K562 (cell line): ENCODE results near the gene HTR4. TPM values are rescaled to one million over a fixed set of nuclear protein-coding genes. Genes with fewer than 3 reads are reported as not detected.

Source experiments
- ATAC-seq: fragments of 200-7000 bp; cut with Tn5 transposase; 3 replicates; pipeline ENCODE4 v1.9.1; 2020; ENCODE audit warnings: moderate library complexity
- BruUV-seq: library from RNA; stranded (reverse); fragments of 400-500 nt; replicated peaks from 2 replicates; lab custom pipeline; 2021; lab: Mats Ljungman, UMichigan
- CTCF ChIA-PET: fragments of 300-600 bp; formaldehyde crosslinking; extraction: SDS; loops from one replicate; lab custom pipeline; 2021; ENCODE audit warnings: low intra/inter-chr PET ratio; lab: Yijun Ruan, JAX
- POLR2A ChIA-PET: fragments of 300-600, 350-650 bp; sonication (Branson Sonifier 250); formaldehyde crosslinking; extraction: SDS; loops from one replicate; lab custom pipeline; 2021; ENCODE audit warnings: antibody characterized with exemption, inconsistent platforms; lab: Yijun Ruan, JAX
- DNase-seq, 4 experiments: peaks; one replicate each; pipeline versions ENCODE4 v3.0.0 to v3.0.0-alpha.2; 2011 to 2018; ENCODE audit warnings: low spot score in 3 of 4, mixed read lengths in 3 of 4; ENCODE audit errors: extremely low read depth in 1 of 4
- FAIRE-seq: peaks from 2 replicates; lab custom pipeline; 2011; peaks lifted over from hg19 to GRCh38; lab: Jason Lieb, UNC
- H2AFZ ChIP-seq: 2 replicates; pipeline ENCODE4 v1.6.0; 2011; ENCODE audit warnings: low read depth, low read length, control low read depth, inconsistent platforms
- H3K27ac ChIP-seq: fragments of 200-600 bp; 3 replicates; pipeline ENCODE4 v1.8.0; 2011; ENCODE audit warnings: low read depth, mild to moderate bottlenecking, control low read depth, inconsistent platforms, low read length, moderate library complexity, mixed read lengths; ENCODE audit errors: extremely low read depth
- H3K27me3 ChIP-seq, 2 experiments: fragments of 300-600 bp in 1 of 2; 2 replicates in 1 of 2; 3 replicates in 1 of 2; pipeline versions ENCODE4 v1.6.0 to v1.8.0; 2011; ENCODE audit warnings: inconsistent platforms in 2 of 2, low read length in 2 of 2, mild to moderate bottlenecking in 1 of 2, mixed read lengths in 1 of 2, moderate library complexity in 1 of 2; ENCODE audit not compliant: control insufficient read depth in 2 of 2, insufficient read depth in 2 of 2
- H3K36me3 ChIP-seq: fragments of 300-600 bp; 3 replicates; pipeline ENCODE4 v1.8.0; 2011; ENCODE audit warnings: mild to moderate bottlenecking, low read length, inconsistent platforms; ENCODE audit not compliant: control insufficient read depth, insufficient read depth
- H3K4me1 ChIP-seq, 2 experiments: fragments of 200-600 bp in 1 of 2; replicated peaks in 1 of 2; 2 replicates in 1 of 2; 3 replicates in 1 of 2; pipeline versions ENCODE4 v1.5.1 to v1.8.0; 2011; ENCODE audit warnings: inconsistent platforms in 2 of 2, low read length in 2 of 2, mild to moderate bottlenecking in 1 of 2, mixed read lengths in 1 of 2, moderate library complexity in 1 of 2; ENCODE audit not compliant: control insufficient read depth in 2 of 2, insufficient read depth in 2 of 2
- H3K4me2 ChIP-seq: 2 replicates; pipeline ENCODE4 v1.6.1; 2011; ENCODE audit warnings: low read length, control low read depth, inconsistent platforms, mixed read lengths; ENCODE audit not compliant: insufficient read depth
- H3K4me3 ChIP-seq: fragments of 200-600 bp; sonication (generic), shearing (Covaris generic); 2 replicates; pipeline ENCODE4 v1.5.1; 2016; ENCODE audit warnings: control low read depth, inconsistent platforms
- H3K79me2 ChIP-seq: fragments of 200-600 bp; 3 replicates; pipeline ENCODE4 v1.8.0; 2011; ENCODE audit warnings: low read length, inconsistent platforms; ENCODE audit not compliant: control insufficient read depth, insufficient read depth
- H3K9ac ChIP-seq, 2 experiments: 2 replicates each; pipeline versions ENCODE4 v1.6.0 to v1.6.1; 2011; ENCODE audit warnings: low read depth in 2 of 2, low read length in 2 of 2, control low read depth in 1 of 2, inconsistent platforms in 1 of 2, mild to moderate bottlenecking in 1 of 2, mixed read lengths in 1 of 2; ENCODE audit not compliant: insufficient read depth in 1 of 2
- H3K9me1 ChIP-seq: one replicate; pipeline ENCODE4 v1.6.0; 2011; ENCODE audit warnings: inconsistent platforms, mild to moderate bottlenecking, low read length, moderate library complexity; ENCODE audit not compliant: control insufficient read depth, insufficient read depth
- H3K9me3 ChIP-seq: replicated peaks from 2 replicates; pipeline ENCODE4 v1.5.1; 2011; ENCODE audit warnings: low read depth, low read length, inconsistent platforms; ENCODE audit not compliant: control insufficient read depth, insufficient read depth
- H4K20me1 ChIP-seq: replicated peaks from 2 replicates; pipeline ENCODE4 v1.6.1; 2011; ENCODE audit warnings: low read length, inconsistent platforms, mixed read lengths; ENCODE audit not compliant: control insufficient read depth, insufficient read depth
- ARID1B ChIP-seq: fragments of 450-650 bp; IDR thresholded peaks from 2 replicates; pipeline ENCODE4 v1.6.1; 2016; ENCODE audit warnings: antibody characterized with exemption, mild to moderate bottlenecking, inconsistent platforms
- ASH1L ChIP-seq: fragments of 450-650 bp; IDR thresholded peaks from 2 replicates; pipeline ENCODE4 v1.6.1; 2018; ENCODE audit warnings: borderline replicate concordance, mild to moderate bottlenecking, low read depth; ENCODE audit not compliant: partially characterized antibody
- CBFA2T2 ChIP-seq: fragments of 450-650 bp; conservative IDR thresholded peaks from 2 replicates; pipeline ENCODE4 v1.6.1; 2017; ENCODE audit warnings: mild to moderate bottlenecking
- CBFA2T3 ChIP-seq: fragments of 450-650 bp; IDR thresholded peaks from 2 replicates; pipeline ENCODE4 v1.6.1; 2017
- ERF ChIP-seq: fragments of 450-650 bp; formaldehyde crosslinking; IDR thresholded peaks from 2 replicates; pipeline ENCODE4 v1.4.0; 2020; ENCODE audit warnings: mild to moderate bottlenecking, mixed read lengths
- ESRRB ChIP-seq: fragments of 250-450 bp; sonication (Bioruptor Pico); IDR thresholded peaks from 2 replicates; pipeline ENCODE4 v1.5.0; 2020; ENCODE audit warnings: mild to moderate bottlenecking, moderate library complexity, borderline replicate concordance
- MCM2 ChIP-seq: fragments of 450-650 bp; IDR thresholded peaks from 2 replicates; pipeline ENCODE4 v1.6.1; 2017; ENCODE audit warnings: low read depth, mild to moderate bottlenecking
- MTA2 ChIP-seq: fragments of 450-650 bp; IDR thresholded peaks from 2 replicates; pipeline ENCODE4 v1.6.1; 2016; ENCODE audit warnings: low read depth
- SAP30 ChIP-seq: fragments of 200-600 bp; sonication (generic); IDR thresholded peaks from 2 replicates; pipeline ENCODE4 v1.6.1; 2012; ENCODE audit warnings: borderline replicate concordance, low read depth, mild to moderate bottlenecking, moderate library complexity, low read length, control low read depth, inconsistent platforms; ENCODE audit not compliant: insufficient read depth, poor library complexity, severe bottlenecking
- SMC3 ChIP-seq: conservative IDR thresholded peaks from 2 replicates; pipeline ENCODE4 v1.6.1; 2011; ENCODE audit warnings: low read depth, low read length, improper control_type of control experiment; ENCODE audit not compliant: insufficient read depth
- TCF3 ChIP-seq: sonication (generic); formaldehyde crosslinking; IDR thresholded peaks from 2 replicates; pipeline ENCODE4 v1.4.0; 2020; ENCODE audit warnings: mild to moderate bottlenecking, missing genetic modification reagents
- U2AF2 ChIP-seq: fragments of 200-400 bp; formaldehyde crosslinking; optimal IDR thresholded peaks from 2 replicates; pipeline ENCODE3; 2017; ENCODE audit warnings: low read depth, mild to moderate bottlenecking, low read length
- in situ Hi-C: fragments of 300-500 bp; cut with MboI; formaldehyde crosslinking; loops from 4 replicates; pipeline ENCODE4 v1.15.0; 2018; ENCODE audit warnings: inconsistent platforms, mixed read lengths
- intact Hi-C: fragments of 100-400 bp; cut with micrococcal nuclease; formaldehyde crosslinking; loops from 2 replicates; pipeline ENCODE4 v1.14.2; 2022
- polyA plus RNA-seq, 8 experiments: library from polyadenylated mRNA; depleted of rRNA in 4 of 8; stranded (reverse) in 5 of 8; unstranded in 3 of 8; fragments of >200 nt; fragmentation: Nextera tagmentation in 2 of 8; fragmentation: Illumina TruSeq in 1 of 8; extraction: Ambion mirVana in 2 of 8; extraction: Trizol in 1 of 8; gene quantifications; 2 replicates each; pipeline versions ENCODE4 v1.2.1 to v1.2.3, GENCODE V29; 2011 to 2014; ENCODE audit warnings: inconsistent platforms in 1 of 8, missing spikeins in 1 of 8
- total RNA-seq, 7 experiments: library from RNA; depleted of rRNA in 6 of 7; stranded (reverse); fragments of >200 nt in 6 of 7; fragmentation: Illumina TruSeq in 2 of 7; extraction: Trizol in 2 of 7; gene quantifications; 2 replicates each; pipeline versions ENCODE4 v1.2.1 to v1.2.3, GENCODE V29; 2011 to 2021; ENCODE audit warnings: low replicate concordance in 1 of 7
- TF ChIP-seq, protein P1 (sequence below): IDR thresholded peaks from 3 replicates; pipeline ENCODE4 v1.6.1; 2011; ENCODE audit warnings: borderline replicate concordance, mild to moderate bottlenecking, moderate library complexity; ENCODE audit not compliant: insufficient read length; ENCODE audit errors: extremely low read depth
- TF ChIP-seq, protein P2 (sequence below): fragments of 450-650 bp; formaldehyde crosslinking; IDR thresholded peaks from 2 replicates; pipeline ENCODE4 v1.4.0; 2020; ENCODE audit warnings: mild to moderate bottlenecking, moderate library complexity
- TF ChIP-seq, protein P3 (sequence below): fragments of 450-650 bp; IDR thresholded peaks from 2 replicates; pipeline ENCODE4 v1.6.1; 2016; ENCODE audit warnings: missing biosample characterization, missing genetic modification characterization
- TF ChIP-seq, protein P4 (sequence below): sonication (generic); formaldehyde crosslinking; IDR thresholded peaks from 2 replicates; pipeline ENCODE4 v1.8.0; 2022; ENCODE audit warnings: missing genetic modification reagents, mild to moderate bottlenecking, borderline replicate concordance

The HTR4 gene
- total and polyA plus RNA-seq, 9 of the 15 experiments (the other 6 are each of a cell fraction or from before 2014, with no cell fraction given), result 0.13 TPM; not detected in 8

DNA sequence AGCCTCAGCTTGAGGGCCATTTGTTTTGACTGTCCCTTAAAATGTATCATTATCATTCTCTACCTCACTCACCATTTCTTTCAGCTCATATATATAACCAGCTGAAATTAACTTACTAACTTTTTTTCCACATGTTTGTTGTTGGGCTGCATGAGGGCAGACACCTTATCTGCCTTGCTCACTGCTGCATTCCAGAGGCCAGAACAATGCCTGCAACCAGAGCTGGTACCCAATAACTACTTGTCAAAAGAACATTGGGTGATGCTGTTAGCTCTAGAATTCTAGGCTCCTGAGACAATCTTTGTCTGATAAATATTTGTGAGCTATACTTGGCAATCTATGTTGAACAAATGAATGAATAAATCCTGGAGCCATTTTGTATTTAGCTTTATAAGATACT is 68.3 kb downstream of the HTR4 start (continued):
- TF ChIP-seq, protein P1, sequence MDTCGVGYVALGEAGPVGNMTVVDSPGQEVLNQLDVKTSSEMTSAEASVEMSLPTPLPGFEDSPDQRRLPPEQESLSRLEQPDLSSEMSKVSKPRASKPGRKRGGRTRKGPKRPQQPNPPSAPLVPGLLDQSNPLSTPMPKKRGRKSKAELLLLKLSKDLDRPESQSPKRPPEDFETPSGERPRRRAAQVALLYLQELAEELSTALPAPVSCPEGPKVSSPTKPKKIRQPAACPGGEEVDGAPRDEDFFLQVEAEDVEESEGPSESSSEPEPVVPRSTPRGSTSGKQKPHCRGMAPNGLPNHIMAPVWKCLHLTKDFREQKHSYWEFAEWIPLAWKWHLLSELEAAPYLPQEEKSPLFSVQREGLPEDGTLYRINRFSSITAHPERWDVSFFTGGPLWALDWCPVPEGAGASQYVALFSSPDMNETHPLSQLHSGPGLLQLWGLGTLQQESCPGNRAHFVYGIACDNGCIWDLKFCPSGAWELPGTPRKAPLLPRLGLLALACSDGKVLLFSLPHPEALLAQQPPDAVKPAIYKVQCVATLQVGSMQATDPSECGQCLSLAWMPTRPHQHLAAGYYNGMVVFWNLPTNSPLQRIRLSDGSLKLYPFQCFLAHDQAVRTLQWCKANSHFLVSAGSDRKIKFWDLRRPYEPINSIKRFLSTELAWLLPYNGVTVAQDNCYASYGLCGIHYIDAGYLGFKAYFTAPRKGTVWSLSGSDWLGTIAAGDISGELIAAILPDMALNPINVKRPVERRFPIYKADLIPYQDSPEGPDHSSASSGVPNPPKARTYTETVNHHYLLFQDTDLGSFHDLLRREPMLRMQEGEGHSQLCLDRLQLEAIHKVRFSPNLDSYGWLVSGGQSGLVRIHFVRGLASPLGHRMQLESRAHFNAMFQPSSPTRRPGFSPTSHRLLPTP, result no peak
- no peak for TF ChIP-seq U2AF2
- no peak for TF ChIP-seq ASH1L
- TF ChIP-seq, protein P2, sequence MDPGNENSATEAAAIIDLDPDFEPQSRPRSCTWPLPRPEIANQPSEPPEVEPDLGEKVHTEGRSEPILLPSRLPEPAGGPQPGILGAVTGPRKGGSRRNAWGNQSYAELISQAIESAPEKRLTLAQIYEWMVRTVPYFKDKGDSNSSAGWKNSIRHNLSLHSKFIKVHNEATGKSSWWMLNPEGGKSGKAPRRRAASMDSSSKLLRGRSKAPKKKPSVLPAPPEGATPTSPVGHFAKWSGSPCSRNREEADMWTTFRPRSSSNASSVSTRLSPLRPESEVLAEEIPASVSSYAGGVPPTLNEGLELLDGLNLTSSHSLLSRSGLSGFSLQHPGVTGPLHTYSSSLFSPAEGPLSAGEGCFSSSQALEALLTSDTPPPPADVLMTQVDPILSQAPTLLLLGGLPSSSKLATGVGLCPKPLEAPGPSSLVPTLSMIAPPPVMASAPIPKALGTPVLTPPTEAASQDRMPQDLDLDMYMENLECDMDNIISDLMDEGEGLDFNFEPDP (CRISPR knock-in tag), result no peak
- no peak for TF ChIP-seq ERF

DNA sequence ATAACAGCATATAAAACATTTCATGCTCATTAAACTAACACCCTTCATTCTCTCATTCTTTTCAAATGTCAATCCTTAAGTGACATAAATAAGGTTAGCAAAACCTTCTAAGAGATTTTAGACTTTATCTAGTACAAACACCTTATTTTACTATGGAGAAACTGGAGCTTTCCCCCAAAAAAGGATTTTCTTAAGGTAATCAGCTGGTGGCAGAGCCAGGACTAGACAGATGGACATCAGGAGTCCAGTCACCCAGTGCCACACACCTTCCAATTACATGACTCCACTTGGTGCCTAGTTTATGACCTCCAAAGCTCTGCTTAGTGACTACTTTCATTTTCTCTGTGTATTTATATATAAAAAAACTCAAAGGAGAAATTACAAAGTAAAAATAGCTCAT is 70.2 kb downstream of the HTR4 start:
- Histone ChIP-seq H3K4me1 (no peaks in the 10 kb centered on the region), H2AFZ (no peak overlapping the region), H3K9me3 (no peaks in the 10 kb centered on the region), H3K79me2 (no peaks in the 10 kb centered on the region), H3K36me3 (no peaks in the 10 kb centered on the region), H4K20me1 (no peaks in the 10 kb centered on the region), H3K9me1 (no peaks in the 10 kb centered on the region), H3K27ac (no peak overlapping the region), H3K9ac (no peak overlapping the region), H3K27me3 (no peaks in the 10 kb centered on the region), H3K4me2 (no peak overlapping the region), H3K4me3 (no peak overlapping the region)
- in situ Hi-C loops, result no loop called here
- FAIRE-seq (no peak), ATAC-seq (peak; percentile 37; the same call in 1 of the 3 replicates), DNase-seq (peak in 1 of 4 experiments; percentile 16)
- no TSS peak for BruUV-seq
- intact Hi-C loops, result no loop called here
- POLR2A ChIA-PET, result no interaction called here
- CTCF ChIA-PET, result no interaction called here
- TF ChIP-seq TCF3, result peak; percentile 68
- TF ChIP-seq, protein P3, sequence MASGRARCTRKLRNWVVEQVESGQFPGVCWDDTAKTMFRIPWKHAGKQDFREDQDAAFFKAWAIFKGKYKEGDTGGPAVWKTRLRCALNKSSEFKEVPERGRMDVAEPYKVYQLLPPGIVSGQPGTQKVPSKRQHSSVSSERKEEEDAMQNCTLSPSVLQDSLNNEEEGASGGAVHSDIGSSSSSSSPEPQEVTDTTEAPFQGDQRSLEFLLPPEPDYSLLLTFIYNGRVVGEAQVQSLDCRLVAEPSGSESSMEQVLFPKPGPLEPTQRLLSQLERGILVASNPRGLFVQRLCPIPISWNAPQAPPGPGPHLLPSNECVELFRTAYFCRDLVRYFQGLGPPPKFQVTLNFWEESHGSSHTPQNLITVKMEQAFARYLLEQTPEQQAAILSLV (tag), result no peak
- no peak for TF ChIP-seq MCM2
- TF ChIP-seq SAP30, result no peak
- TF ChIP-seq ARID1B, result peak; percentile 42; the same call in 1 of the 2 replicates
- TF ChIP-seq MTA2, result 0 out of 2 replicates have a peak, but pooled peaks have one; percentile 15
- no peak for TF ChIP-seq SMC3
- TF ChIP-seq ESRRB, result no peak
- peak; percentile 61 for TF ChIP-seq CBFA2T3
- TF ChIP-seq, protein P4, sequence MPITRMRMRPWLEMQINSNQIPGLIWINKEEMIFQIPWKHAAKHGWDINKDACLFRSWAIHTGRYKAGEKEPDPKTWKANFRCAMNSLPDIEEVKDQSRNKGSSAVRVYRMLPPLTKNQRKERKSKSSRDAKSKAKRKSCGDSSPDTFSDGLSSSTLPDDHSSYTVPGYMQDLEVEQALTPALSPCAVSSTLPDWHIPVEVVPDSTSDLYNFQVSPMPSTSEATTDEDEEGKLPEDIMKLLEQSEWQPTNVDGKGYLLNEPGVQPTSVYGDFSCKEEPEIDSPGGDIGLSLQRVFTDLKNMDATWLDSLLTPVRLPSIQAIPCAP (CRISPR knock-in tag), result no peak
- TF ChIP-seq CBFA2T2, result peak; percentile 41; the same call in 1 of the 2 replicates
